Vagina (tissue), 2 donors: ENCODE measurements around the gene ERF. TPM values are rescaled to one million over a fixed set of nuclear protein-coding genes. Genes with fewer than 3 reads are reported as not detected.

Source experiments
- DNase-seq, 2 donors: peaks; one replicate each; pipeline ENCODE4 v3.0.0-alpha.2; 2017; ENCODE audit errors: extremely low spot score in 2 of 2
- H3K27ac ChIP-seq: fragments of 200-600 bp; sonication (generic); one replicate; pipeline ENCODE4 v1.5.1; 2019
- H3K27me3 ChIP-seq: fragments of 200-600 bp; sonication (generic); one replicate; pipeline ENCODE4 v1.5.1; 2019
- H3K36me3 ChIP-seq, 2 donors: fragments of 200-600 bp; sonication (generic); one replicate each; pipeline ENCODE4 v1.5.1; 2017 to 2019
- H3K4me1 ChIP-seq: fragments of 200-600 bp; sonication (generic); one replicate; pipeline ENCODE4 v1.5.1; 2019
- H3K4me3 ChIP-seq, 2 donors: fragments of 200-600 bp; sonication (generic); 1 replicate in 1 of 2; 2 replicates in 1 of 2; pipeline ENCODE4 v1.5.1; 2016 to 2019
- H3K9me3 ChIP-seq: fragments of 200-600 bp; sonication (generic); one replicate; pipeline ENCODE4 v1.5.1; 2019
- POLR2A ChIP-seq, 2 donors: fragments of 450-650 bp; IDR thresholded peaks; one replicate each; pipeline ENCODE4 v1.6.1; 2017; ENCODE audit warnings: antibody characterized with exemption in 2 of 2, mild to moderate bottlenecking in 2 of 2, moderate library complexity in 2 of 2
- POLR2AphosphoS5 ChIP-seq, 2 donors: sonication (generic); formaldehyde crosslinking; IDR thresholded peaks; one replicate each; pipeline ENCODE4 v1.9.0; 2017; ENCODE audit warnings: antibody characterized with exemption in 2 of 2, mild to moderate bottlenecking in 2 of 2, low read depth in 1 of 2; ENCODE audit not compliant: insufficient read depth in 1 of 2
- intact Hi-C: fragments of 100-400 bp; cut with DNase I; formaldehyde crosslinking; loops from one replicate; pipeline ENCODE4 v1.15.1; 2023
- total RNA-seq: library from RNA; depleted of rRNA; stranded (reverse); fragments of >200 nt; gene quantifications from one replicate; pipeline ENCODE4 v1.2.3, GENCODE V29; 2016
- TF ChIP-seq, protein P1 (sequence below), 3 experiments: fragments of 450-650 bp in 2 of 3; fragments of 200-600 bp in 1 of 3; sonication (generic) in 1 of 3; IDR thresholded peaks; one replicate each; pipeline ENCODE4 v1.5.1; 2017 to 2019; ENCODE audit warnings: antibody characterized with exemption in 3 of 3, mild to moderate bottlenecking in 2 of 3, moderate library complexity in 2 of 3

ERF gene
- total RNA-seq, 1 donor from 2014 or later, result 44.7 TPM

DNA sequence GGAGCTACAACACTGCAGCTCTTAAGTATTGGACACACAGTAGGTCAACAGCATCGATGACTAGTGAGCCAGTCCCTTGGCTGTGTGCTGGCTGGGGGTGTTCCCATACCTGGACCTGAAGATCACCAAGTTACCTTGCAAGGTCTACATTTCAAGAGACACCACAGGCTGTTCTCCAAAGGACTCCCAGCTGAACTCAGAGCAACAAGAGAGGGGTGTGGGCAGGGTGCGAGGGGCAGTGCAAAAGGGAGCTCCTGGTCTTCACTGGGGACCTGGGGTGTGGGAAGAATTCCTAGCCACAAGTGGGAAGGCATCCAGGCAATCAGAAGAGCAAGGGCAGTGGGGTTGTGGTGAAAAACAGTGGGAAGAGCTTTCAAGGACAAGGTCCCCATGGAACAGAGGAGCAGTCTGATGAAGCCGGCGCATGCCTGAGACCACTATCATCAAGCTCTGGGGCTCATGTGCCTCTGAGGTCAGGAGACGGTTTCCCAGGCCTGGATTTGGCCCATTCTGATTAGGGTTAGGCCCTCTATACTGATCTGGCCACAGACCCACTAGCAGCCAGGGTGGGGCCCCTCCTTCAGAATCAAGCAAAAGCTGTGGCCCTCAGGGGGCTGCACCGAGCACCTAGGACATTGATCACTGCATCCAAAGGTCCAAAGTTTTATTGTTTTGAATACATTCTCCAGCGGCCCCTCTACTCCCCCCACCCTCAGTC lies 7.8 kb downstream of the ERF start:
- no peaks in the 10 kb centered on the region for H3K9me3 ChIP-seq
- intact Hi-C loops, result no loop called here

DNA sequence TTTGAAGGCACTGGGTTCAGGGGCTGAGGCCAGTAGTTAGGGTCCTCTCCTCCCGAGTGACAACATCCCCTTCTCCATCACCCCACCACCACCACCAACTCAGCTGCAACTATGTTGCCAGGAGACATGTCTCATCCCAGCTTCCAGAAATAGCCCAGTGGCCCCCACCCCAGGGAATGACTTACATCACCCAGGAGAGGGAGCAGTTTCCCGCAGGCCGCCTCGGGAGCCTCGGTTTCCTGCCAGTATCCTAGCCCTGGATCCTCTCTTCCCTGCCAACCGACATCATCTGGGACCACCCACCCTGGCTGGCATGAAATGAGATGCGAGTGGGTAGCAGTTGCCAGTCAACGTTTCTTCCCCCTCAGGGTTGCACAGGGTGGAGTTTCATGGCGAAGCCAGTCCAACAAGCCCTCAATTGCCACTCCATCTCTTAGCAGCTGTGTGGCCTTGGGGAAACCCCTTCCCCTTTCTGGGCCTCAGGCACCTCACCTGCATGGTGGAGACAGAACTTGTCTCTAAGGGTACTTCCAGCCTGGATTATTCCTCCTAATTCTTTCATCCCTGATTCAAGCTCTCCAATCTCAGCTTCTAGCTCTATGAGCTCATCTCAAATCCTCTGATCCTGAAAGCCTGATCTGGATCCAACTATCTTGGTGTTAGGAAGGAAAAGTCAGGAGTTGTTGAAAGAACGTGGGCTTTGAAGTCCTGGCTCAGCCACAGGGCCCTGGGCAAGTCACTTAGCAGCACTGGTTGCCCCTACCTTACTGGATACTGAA lies 8.6 kb downstream of the ERF start:
- TF ChIP-seq, protein P1, sequence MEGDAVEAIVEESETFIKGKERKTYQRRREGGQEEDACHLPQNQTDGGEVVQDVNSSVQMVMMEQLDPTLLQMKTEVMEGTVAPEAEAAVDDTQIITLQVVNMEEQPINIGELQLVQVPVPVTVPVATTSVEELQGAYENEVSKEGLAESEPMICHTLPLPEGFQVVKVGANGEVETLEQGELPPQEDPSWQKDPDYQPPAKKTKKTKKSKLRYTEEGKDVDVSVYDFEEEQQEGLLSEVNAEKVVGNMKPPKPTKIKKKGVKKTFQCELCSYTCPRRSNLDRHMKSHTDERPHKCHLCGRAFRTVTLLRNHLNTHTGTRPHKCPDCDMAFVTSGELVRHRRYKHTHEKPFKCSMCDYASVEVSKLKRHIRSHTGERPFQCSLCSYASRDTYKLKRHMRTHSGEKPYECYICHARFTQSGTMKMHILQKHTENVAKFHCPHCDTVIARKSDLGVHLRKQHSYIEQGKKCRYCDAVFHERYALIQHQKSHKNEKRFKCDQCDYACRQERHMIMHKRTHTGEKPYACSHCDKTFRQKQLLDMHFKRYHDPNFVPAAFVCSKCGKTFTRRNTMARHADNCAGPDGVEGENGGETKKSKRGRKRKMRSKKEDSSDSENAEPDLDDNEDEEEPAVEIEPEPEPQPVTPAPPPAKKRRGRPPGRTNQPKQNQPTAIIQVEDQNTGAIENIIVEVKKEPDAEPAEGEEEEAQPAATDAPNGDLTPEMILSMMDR (IDR thresholded peaks at IDR 0.05), result peak; percentile 39 to 46 (median 43)
- TF ChIP-seq POLR2AphosphoS5 (IDR thresholded peaks at IDR 0.05; ENCODE audit: insufficient read depth in 1 of 2, low read depth in 1 of 2) (peak; percentile 40 to 53), POLR2A (IDR thresholded peaks at IDR 0.05) (no peak)
- Histone ChIP-seq H3K4me1 (peaks cover 52% of the 10 kb centered on the region), H3K27me3 (no peaks in the 10 kb centered on the region), H3K9me3 (no peaks in the 10 kb centered on the region), H3K4me3 (no peak overlapping the region), H3K36me3 (peaks cover 0 to 17% of the 10 kb centered on the region in 2 donors), H3K27ac (peak overlapping the region; percentile 87)
- DNase-seq, result no peak
- intact Hi-C loops, result no loop called here

More for the DNA sequence above, 7.8 kb downstream of the ERF start:
- H3K4me1 ChIP-seq, result peaks cover 53% of the 10 kb centered on the region
- TF ChIP-seq POLR2A (IDR thresholded peaks at IDR 0.05), result no peak
- TF ChIP-seq POLR2AphosphoS5 (IDR thresholded peaks at IDR 0.05; ENCODE audit: insufficient read depth in 1 of 2, low read depth in 1 of 2), result no peak
- TF ChIP-seq, protein P1 (IDR thresholded peaks at IDR 0.05), result no peak
- peak overlapping the region; percentile 87 for H3K27ac ChIP-seq
- H3K36me3 ChIP-seq, result peaks cover 0 to 17% of the 10 kb centered on the region in 2 donors
- no peaks in the 10 kb centered on the region for H3K27me3 ChIP-seq
- H3K4me3 ChIP-seq, result no peak overlapping the region
- DNase-seq, result no peak

DNA sequence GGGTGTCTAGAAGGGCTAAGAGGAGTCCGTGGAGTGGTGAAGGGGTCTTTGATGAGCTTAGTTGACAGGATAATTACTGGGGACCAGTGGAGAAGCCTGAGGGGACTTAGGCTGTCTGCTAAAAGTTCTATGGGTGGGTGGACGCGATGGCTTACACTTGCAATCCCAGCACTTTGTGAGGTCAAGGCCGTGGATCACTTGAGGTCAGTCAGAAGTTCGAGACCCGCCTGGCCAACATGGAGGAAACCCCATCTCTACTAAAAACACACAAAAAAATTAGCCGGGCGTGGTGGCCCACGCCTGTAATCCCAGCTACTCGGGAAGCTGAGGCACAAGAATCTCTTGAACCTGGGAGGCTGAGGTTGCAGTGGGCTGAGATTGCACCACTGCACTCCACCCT lies 9.7 kb downstream of the ERF start:
- DNase-seq, result no peak
- TF ChIP-seq POLR2AphosphoS5 (IDR thresholded peaks at IDR 0.05; ENCODE audit: insufficient read depth in 1 of 2, low read depth in 1 of 2) (no peak), POLR2A (IDR thresholded peaks at IDR 0.05) (no peak)
- TF ChIP-seq, protein P1 (IDR thresholded peaks at IDR 0.05), result no peak
- intact Hi-C loops, result no loop called here
- Histone ChIP-seq H3K4me1 (peaks cover 52% of the 10 kb centered on the region), H3K36me3 (peaks cover 0 to 17% of the 10 kb centered on the region in 2 donors), H3K27ac (peak overlapping the region; percentile 87), H3K9me3 (no peaks in the 10 kb centered on the region), H3K4me3 (peak overlapping the region in 1 of 2 donors; percentile 63), H3K27me3 (no peaks in the 10 kb centered on the region)

DNA sequence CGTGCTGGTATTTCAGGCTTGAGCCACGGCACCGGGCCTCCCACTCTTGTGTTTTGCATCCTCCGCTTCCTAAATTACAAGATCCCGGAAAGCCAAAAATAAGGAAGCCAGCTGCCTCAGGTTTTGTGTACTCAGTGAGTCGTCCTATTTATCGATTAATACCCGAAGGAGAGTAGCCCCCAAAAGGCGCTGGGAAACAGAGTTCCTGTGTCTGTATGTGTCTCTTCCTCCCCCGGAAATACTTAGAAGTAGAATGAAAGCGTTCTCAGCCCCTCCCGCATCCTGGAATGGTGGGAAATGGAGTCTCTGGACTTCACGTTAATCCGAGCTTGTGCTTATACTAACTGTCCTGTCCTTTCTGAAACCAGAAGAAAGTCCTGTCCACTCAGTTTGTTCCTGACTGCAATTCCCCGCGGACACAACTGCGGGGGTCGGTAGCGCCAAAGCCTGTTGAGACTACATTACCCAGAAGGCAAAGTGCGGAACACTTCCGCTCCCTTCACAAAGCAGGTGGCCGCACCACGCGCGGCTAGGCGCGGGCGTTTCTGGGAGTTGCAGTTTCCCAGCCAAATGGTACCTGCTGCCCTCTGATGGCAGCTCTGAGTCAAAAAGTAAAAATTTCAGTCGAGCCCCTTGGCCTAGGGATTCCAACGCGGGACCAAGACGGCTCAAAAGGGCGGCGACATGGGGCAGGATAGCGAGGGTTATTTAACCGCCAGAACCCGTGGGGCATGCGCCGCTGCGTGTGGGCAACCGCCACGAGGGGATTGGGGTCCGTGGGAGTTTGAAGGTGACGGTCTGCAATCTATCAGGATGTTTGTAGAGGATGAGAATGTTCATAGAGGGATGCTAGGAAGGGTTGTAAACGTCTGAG lies 10.3 kb downstream of the ERF start:
- peak overlapping the region; percentile 63 to 89 for H3K4me3 ChIP-seq
- intact Hi-C loops, result no loop called here
- peaks cover 0 to 14% of the 10 kb centered on the region in 2 donors for H3K36me3 ChIP-seq
- no peaks in the 10 kb centered on the region for H3K27me3 ChIP-seq
- DNase-seq, result peak in 1 of 2 donors; percentile 97
- TF ChIP-seq, protein P1 (IDR thresholded peaks at IDR 0.05), result peak; percentile 47 to 83 (median 68)
- TF ChIP-seq POLR2A (IDR thresholded peaks at IDR 0.05) (peak in 1 of 2 donors; percentile 42), POLR2AphosphoS5 (IDR thresholded peaks at IDR 0.05; ENCODE audit: insufficient read depth in 1 of 2, low read depth in 1 of 2) (peak; percentile 91 to 100)
- H3K27ac ChIP-seq, result peak overlapping the region; percentile 87
- no peaks in the 10 kb centered on the region for H3K9me3 ChIP-seq
- H3K4me1 ChIP-seq, result peaks cover 54% of the 10 kb centered on the region
